ENCODE measurements around the gene CD38. TPM values are rescaled to one million over a fixed set of nuclear protein-coding genes. Genes with fewer than 3 reads are reported as not detected.

The CD38 gene
- polyA plus RNA-seq, 2 of the 4 experiments (the other 2 are of a cell fraction), result 7.8 to 12.4 TPM

- POLR2A ChIA-PET, result no interaction called here
- no peak for DNase-seq (ENCODE audit: low read depth in 1 of 2, low spot score in 1 of 2)
- no peak for FAIRE-seq
- Histone ChIP-seq H3K4me3 (no peak overlapping the region), H3K4me1 (peaks cover 26% of the 10 kb centered on the region), H3K27ac (no peak overlapping the region), H3K4me2 (no peak overlapping the region), H3K9me3 (peaks cover 5% of the 10 kb centered on the region)
- no peak for ATAC-seq
- CTCF ChIA-PET, result interaction anchor here (1.1 kb wide), 1 partner anchor 17 kb away, joined by 3 read pairs; no protein-coding TSS in a partner anchor
- 95% methylated on average over 1 of the region's 1 CpG for WGBS (ENCODE audit: missing lambda C conversion rate)
- no peak for TF ChIP-seq RARB (CRISPR knock-in tag; IDR thresholded peaks at IDR 0.05)
- no peak for TF ChIP-seq ELK1 (IDR thresholded peaks at IDR 0.05; ENCODE audit: low read depth, low read length)
- no peak for TF ChIP-seq HOXB13 (CRISPR knock-in tag; IDR thresholded peaks at IDR 0.05; ENCODE audit: low read depth)
- no peak for TF ChIP-seq MAFK (IDR thresholded peaks at IDR 0.05; ENCODE audit: partially characterized antibody)
- no peak for TF ChIP-seq ZFP36 (IDR thresholded peaks at IDR 0.05; ENCODE audit: borderline replicate concordance, partially characterized antibody)
- TF ChIP-seq ZNF302 (CRISPR knock-in tag; IDR thresholded peaks at IDR 0.05), result no peak
- no peak for TF ChIP-seq PBX3 (IDR thresholded peaks at IDR 0.05)
- TF ChIP-seq RNF2 (IDR thresholded peaks at IDR 0.05; ENCODE audit: borderline replicate concordance, low read depth), result no peak
- no peak for TF ChIP-seq MAX (IDR thresholded peaks at IDR 0.05)
- no peak for TF ChIP-seq ESRRA (IDR thresholded peaks at IDR 0.05; ENCODE audit: borderline replicate concordance, low read length)
- TF ChIP-seq HOXA7 (CRISPR knock-in tag; IDR thresholded peaks at IDR 0.05), result no peak
- TF ChIP-seq GATA3 (IDR thresholded peaks at IDR 0.05; ENCODE audit: borderline replicate concordance), result no peak
- TF ChIP-seq NFE2L2 (conservative IDR thresholded peaks at IDR 0.05; ENCODE audit: low read length), result no peak
- TF ChIP-seq SREBF2 (IDR thresholded peaks at IDR 0.05), result no peak
- TF ChIP-seq HMGXB4 (CRISPR knock-in tag; IDR thresholded peaks at IDR 0.05; ENCODE audit: borderline replicate concordance), result no peak
- TF ChIP-seq REST (IDR thresholded peaks at IDR 0.05), result no peak
- TF ChIP-seq NPAS2 (CRISPR knock-in tag; IDR thresholded peaks at IDR 0.05; ENCODE audit: borderline replicate concordance), result no peak
- no peak for TF ChIP-seq CHD2 (IDR thresholded peaks at IDR 0.05; ENCODE audit: low read length, partially characterized antibody)
Observed at GRCh38 chr4:15899511-15899910, 121.4 kb downstream of the CD38 start.

- Histone ChIP-seq H3K4me2 (no peak overlapping the region), H3K27ac (no peak overlapping the region), H3K9me3 (peaks cover 10% of the 10 kb centered on the region), H3K4me1 (peaks cover 19% of the 10 kb centered on the region), H3K4me3 (no peak overlapping the region)
- CTCF ChIA-PET, result interaction anchor here (0.8 kb wide), 1 partner anchor 55 kb away, joined by 3 read pairs; no protein-coding TSS in a partner anchor
- WGBS (ENCODE audit: missing lambda C conversion rate), result 85% methylated on average over 3 of the region's 3 CpGs
- FAIRE-seq (no peak), DNase-seq (ENCODE audit: low read depth in 1 of 2, low spot score in 1 of 2) (no peak), ATAC-seq (no peak)
- POLR2A ChIA-PET, result no interaction called here
- TF ChIP-seq HOXA7 (CRISPR knock-in tag; IDR thresholded peaks at IDR 0.05), result no peak
- no peak for TF ChIP-seq ELK1 (IDR thresholded peaks at IDR 0.05; ENCODE audit: low read depth, low read length)
- no peak for TF ChIP-seq CHD2 (IDR thresholded peaks at IDR 0.05; ENCODE audit: low read length, partially characterized antibody)
- no peak for TF ChIP-seq NR3C1 (IDR thresholded peaks at IDR 0.05)
- no peak for TF ChIP-seq HES2 (IDR thresholded peaks at IDR 0.05)
- no peak for TF ChIP-seq SMC3 (IDR thresholded peaks at IDR 0.05)
- TF ChIP-seq ZC3H11A (IDR thresholded peaks at IDR 0.05), result no peak
- no peak for TF ChIP-seq TFCP2L1 (CRISPR knock-in tag; IDR thresholded peaks at IDR 0.05)
Observed at GRCh38 chr4:15901007-15901406, 122.9 kb downstream of the CD38 start.
